Measurements from ENCODE around the gene CLNK. TPM values are rescaled to one million over a fixed set of nuclear protein-coding genes. Genes with fewer than 3 reads are reported as not detected.

Gene CLNK
- total and polyA plus RNA-seq, 2 of the 13 experiments (the other 11 are each of a cell fraction or from before 2014, with no cell fraction given), result not detected

DNA sequence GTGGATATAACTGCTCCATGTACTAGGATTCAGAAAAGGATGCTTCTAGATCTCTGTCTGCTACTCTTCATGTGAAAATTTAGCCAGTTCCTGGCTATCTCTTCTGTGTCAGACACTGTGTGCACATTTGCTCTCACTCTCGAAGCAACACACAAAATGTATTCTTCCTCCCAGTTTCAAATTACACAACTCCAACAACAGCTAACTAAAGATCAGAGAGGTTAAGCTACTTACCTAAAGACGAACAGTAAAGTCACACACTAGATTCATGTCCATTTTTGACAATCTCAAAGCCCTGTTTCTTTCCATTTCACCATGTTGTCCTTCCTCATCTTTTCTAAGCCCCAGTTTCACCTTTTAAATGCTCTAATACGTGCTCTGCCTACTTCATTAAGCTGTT lies 2.2 kb downstream of the CLNK start:
- H3K27me3 ChIP-seq (ENCODE audit: control insufficient read depth in 1 of 2, insufficient read depth in 2 of 2, low read length in 2 of 2), result no peaks in the 10 kb centered on the region
- intact Hi-C loops (cut with micrococcal nuclease; ENCODE audit: unreplicated experiment), result no loop called here
- no peak for TF ChIP-seq CSRNP1 (CRISPR knock-in tag; IDR thresholded peaks at IDR 0.05)
- TF ChIP-seq RNF219 (CRISPR knock-in tag; IDR thresholded peaks at IDR 0.05), result no peak
- TF ChIP-seq, protein P1, sequence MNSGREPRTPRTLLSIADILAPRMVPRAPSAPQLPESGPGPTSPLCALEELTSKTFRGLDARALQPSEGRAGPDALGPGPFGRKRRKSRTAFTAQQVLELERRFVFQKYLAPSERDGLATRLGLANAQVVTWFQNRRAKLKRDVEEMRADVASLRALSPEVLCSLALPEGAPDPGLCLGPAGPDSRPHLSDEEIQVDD (CRISPR knock-in tag; IDR thresholded peaks at IDR 0.05; ENCODE audit: borderline replicate concordance), result no peak
- TF ChIP-seq SYNCRIP (IDR thresholded peaks at IDR 0.05; ENCODE audit: insufficient read depth, low read depth, low read length), result no peak
- TF ChIP-seq, protein P2, sequence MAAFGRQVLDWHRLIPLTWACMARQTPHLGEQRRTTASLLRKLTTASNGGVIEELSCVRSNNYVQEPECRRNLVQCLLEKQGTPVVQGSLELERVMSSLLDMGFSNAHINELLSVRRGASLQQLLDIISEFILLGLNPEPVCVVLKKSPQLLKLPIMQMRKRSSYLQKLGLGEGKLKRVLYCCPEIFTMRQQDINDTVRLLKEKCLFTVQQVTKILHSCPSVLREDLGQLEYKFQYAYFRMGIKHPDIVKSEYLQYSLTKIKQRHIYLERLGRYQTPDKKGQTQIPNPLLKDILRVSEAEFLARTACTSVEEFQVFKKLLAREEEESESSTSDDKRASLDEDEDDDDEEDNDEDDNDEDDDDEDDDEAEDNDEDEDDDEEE (CRISPR knock-in tag; IDR thresholded peaks at IDR 0.05), result no peak
- TF ChIP-seq PHB2 (IDR thresholded peaks at IDR 0.05; ENCODE audit: partially characterized antibody), result no peak
- TF ChIP-seq MAZ (IDR thresholded peaks at IDR 0.05; ENCODE audit: borderline replicate concordance, low read depth, low read length), result no peak
- no peak for TF ChIP-seq MAZ (CRISPR knock-in tag; IDR thresholded peaks at IDR 0.05; ENCODE audit: low read depth)
- TF ChIP-seq SMC3 (IDR thresholded peaks at IDR 0.05; ENCODE audit: low read length), result no peak
- H2AFZ ChIP-seq (ENCODE audit: low read length), result no peak overlapping the region
- no peaks in the 10 kb centered on the region for H3K79me2 ChIP-seq (ENCODE audit: insufficient read depth, low read length)
- no peaks in the 10 kb centered on the region for H4K20me1 ChIP-seq (ENCODE audit: insufficient read depth, low read length)
- no peaks in the 10 kb centered on the region for H3K36me3 ChIP-seq (replicated peaks in 1 of 2; ENCODE audit: control insufficient read depth in 1 of 2, insufficient read depth in 2 of 2, low read length in 2 of 2)
- BruUV-seq (replicated peaks), result no TSS peak
- no peak overlapping the region for H3K27ac ChIP-seq (ENCODE audit: extremely low read length, insufficient read depth, low read length)
- no peak overlapping the region for H3K9ac ChIP-seq (ENCODE audit: insufficient read depth, low read depth, low read length)
- ChIA-PET CTCF (ENCODE audit: low intra/inter-chr PET ratio, low total read pairs) (no interaction called here), POLR2A (no interaction called here)
- WGBS (ENCODE audit: low lambda C conversion rate), result 3% methylated on average over 3 of the region's 3 CpGs
- H3K4me1 ChIP-seq (ENCODE audit: insufficient read depth, low read length), result no peaks in the 10 kb centered on the region
- in situ Hi-C loops (cut with HindIII; ENCODE audit: extremely low pct_ligation_motif_present, low pct_unique_long_range_greater_than_20kb), result no loop called here
- H3K4me3 ChIP-seq (replicated peaks in 1 of 3; ENCODE audit: insufficient read depth in 1 of 3, low read depth in 2 of 3, low read length in 3 of 3), result no peak overlapping the region
- H3K4me2 ChIP-seq (ENCODE audit: low read depth, low read length), result no peak overlapping the region
- no peaks in the 10 kb centered on the region for H3K9me3 ChIP-seq (ENCODE audit: low read length)
- FAIRE-seq (no peak), ATAC-seq (no peak), DNase-seq (ENCODE audit: low spot score) (no peak)
